Stomach (tissue), 9 donors: ENCODE measurements around the gene RNASEL. TPM values are rescaled to one million over a fixed set of nuclear protein-coding genes. Genes with fewer than 3 reads are reported as not detected.

Experiments
- DNase-seq, 2 donors: peaks; one replicate each; pipeline versions ENCODE4 v3.0.0 to v3.0.0-alpha.2; 2013 to 2019
- H3K27ac ChIP-seq, 5 donors: fragments of 200-600 bp in 4 of 5; sonication (generic) in 4 of 5; one replicate each; pipeline ENCODE4 v1.5.1; 2013 to 2019; ENCODE audit warnings: mild to moderate bottlenecking in 1 of 5, moderate library complexity in 1 of 5
- H3K27me3 ChIP-seq, 3 donors: fragments of 200-600 bp; sonication (generic); one replicate each; pipeline ENCODE4 v1.5.1; 2017 to 2019; ENCODE audit warnings: mixed run types in 1 of 3
- H3K36me3 ChIP-seq, 4 donors: fragments of 200-600 bp; sonication (generic); 1 replicate in 3 of 4; 2 replicates in 1 of 4; pipeline ENCODE4 v1.5.1; 2016 to 2019
- H3K4me1 ChIP-seq, 4 donors: fragments of 200-600 bp; sonication (generic); one replicate each; pipeline ENCODE4 v1.5.1; 2016 to 2019
- H3K4me3 ChIP-seq, 4 donors: fragments of 200-600 bp; sonication (generic) in 3 of 4; one replicate each; pipeline ENCODE4 v1.5.1; 2016 to 2019; ENCODE audit warnings: mild to moderate bottlenecking in 1 of 4
- H3K9me3 ChIP-seq, 4 donors: fragments of 200-600 bp; sonication (generic); one replicate each; pipeline ENCODE4 v1.5.1; 2016 to 2019
- CTCF ChIP-seq, 7 experiments: fragments of 450-650 bp in 4 of 7; fragments of 200-600 bp in 3 of 7; sonication (generic) in 3 of 7; IDR thresholded peaks; one replicate each; pipeline ENCODE4 v1.5.1; 2016 to 2019; ENCODE audit warnings: antibody characterized with exemption in 7 of 7, control low read depth in 2 of 7, mild to moderate bottlenecking in 1 of 7
- EP300 ChIP-seq: sonication (generic); formaldehyde crosslinking; IDR thresholded peaks from one replicate; pipeline ENCODE4 v1.6.1; 2017; ENCODE audit warnings: antibody characterized with exemption
- POLR2A ChIP-seq, 4 donors: fragments of 450-650 bp; IDR thresholded peaks; one replicate each; pipeline ENCODE4 v1.6.1; 2016; ENCODE audit warnings: antibody characterized with exemption in 4 of 4, control low read depth in 2 of 4, mild to moderate bottlenecking in 1 of 4, moderate library complexity in 1 of 4
- POLR2AphosphoS5 ChIP-seq, 3 donors: sonication (generic); formaldehyde crosslinking; IDR thresholded peaks; one replicate each; pipeline ENCODE4 v1.6.1; 2016; ENCODE audit warnings: antibody characterized with exemption in 3 of 3
- WGBS, 5 donors: extraction: QIAGEN DNeasy Blood & Tissue Kit in 3 of 5; methylation state at CpG; one replicate each; pipeline versions ENCODE4 v1.1.5 to v1.1.7; 2013 to 2018; 5-methylcytosine and 5-hydroxymethylcytosine counted together
- intact Hi-C: fragments of 100-400 bp; cut with DNase I; formaldehyde crosslinking; loops from one replicate; pipeline ENCODE4 v1.15.1; 2023; ENCODE audit warnings: low total_unique reads
- polyA plus RNA-seq, 3 donors: library from polyadenylated mRNA; stranded (reverse); fragments of 200-250 nt; gene quantifications; one replicate each; pipeline ENCODE4 v1.2.3, GENCODE V29; 2013
- total RNA-seq, 5 donors: library from RNA; depleted of rRNA; stranded (reverse); fragments of >200 nt; gene quantifications; one replicate each; pipeline versions ENCODE4 v1.1.0 to v1.2.3, GENCODE V29; 2014 to 2016
- donor health status: healthy with polysubstance abuse.
- donor health status: Bipolar disorder and iron deficiency.
- donor health status: healthy.

RNASEL gene
- total and polyA plus RNA-seq, 8 donors: 3.2 to 11.1 (median 5.1) TPM

GRCh38 chr1:182575540-182576149 lies 13.4 kb downstream of the RNASEL start:
- no peaks in the 10 kb centered on the region for H3K9me3 ChIP-seq
- H3K36me3 ChIP-seq: peaks cover 22 to 73% (median 70%) of the 10 kb centered on the region in 4 donors
- no peak for TF ChIP-seq EP300
- no peak for TF ChIP-seq POLR2A (IDR thresholded peaks at IDR 0.05)
- no peak for TF ChIP-seq CTCF (IDR thresholded peaks at IDR 0.05)
- TF ChIP-seq POLR2AphosphoS5 (IDR thresholded peaks at IDR 0.05): no peak
- no peak for DNase-seq
- 77 to 88% (median 81%) methylated on average over 3 of the region's 3 CpGs for WGBS, 5 donors
- H3K27me3 ChIP-seq: no peaks in the 10 kb centered on the region
- H3K4me1 ChIP-seq: no peaks in the 10 kb centered on the region
- H3K27ac ChIP-seq: no peak overlapping the region
- intact Hi-C loops: no loop called here
- H3K4me3 ChIP-seq: no peak overlapping the region

GRCh38 chr1:182574156-182574555 lies 14.9 kb downstream of the RNASEL start:
- Histone ChIP-seq H3K27ac (no peak overlapping the region), H3K4me3 (no peak overlapping the region)
- WGBS, 5 donors: 82 to 95% (median 90%) methylated on average over 4 of the region's 4 CpGs

GRCh38 chr1:182570611-182570970 lies 18.5 kb downstream of the RNASEL start:
- TF ChIP-seq POLR2A (IDR thresholded peaks at IDR 0.05) (no peak), POLR2AphosphoS5 (IDR thresholded peaks at IDR 0.05) (peak in 1 of 3 donors; percentile 9), EP300 (no peak)
- Histone ChIP-seq H3K36me3 (peaks cover 10 to 31% (median 27%) of the 10 kb centered on the region in 4 donors), H3K4me3 (no peak overlapping the region), H3K27me3 (no peaks in the 10 kb centered on the region), H3K9me3 (no peaks in the 10 kb centered on the region), H3K27ac (no peak overlapping the region), H3K4me1 (no peaks in the 10 kb centered on the region)
- intact Hi-C loops: no loop called here
- no peak for DNase-seq
- 62 to 94% (median 91%) methylated on average over 2 of the region's 2 CpGs for WGBS, 5 donors

More at GRCh38 chr1:182574156-182574555, 14.9 kb downstream of the RNASEL start:
- H3K9me3 ChIP-seq: no peaks in the 10 kb centered on the region
- no peaks in the 10 kb centered on the region for H3K4me1 ChIP-seq
- TF ChIP-seq CTCF (IDR thresholded peaks at IDR 0.05): no peak
- TF ChIP-seq POLR2AphosphoS5 (IDR thresholded peaks at IDR 0.05): no peak
- TF ChIP-seq POLR2A (IDR thresholded peaks at IDR 0.05): no peak
- TF ChIP-seq EP300: no peak
- no peak for DNase-seq
- intact Hi-C loops: no loop called here
- H3K27me3 ChIP-seq: no peaks in the 10 kb centered on the region
- peaks cover 13 to 58% (median 55%) of the 10 kb centered on the region in 4 donors for H3K36me3 ChIP-seq

GRCh38 chr1:182569939-182570610 lies 19.0 kb downstream of the RNASEL start:
- no peak for TF ChIP-seq POLR2A (IDR thresholded peaks at IDR 0.05)
- no peak for TF ChIP-seq CTCF (IDR thresholded peaks at IDR 0.05)
- no peak for TF ChIP-seq EP300
- no peak for TF ChIP-seq POLR2AphosphoS5 (IDR thresholded peaks at IDR 0.05)
- Histone ChIP-seq H3K36me3 (peaks cover 5 to 26% (median 22%) of the 10 kb centered on the region in 4 donors), H3K4me3 (no peak overlapping the region), H3K27me3 (no peaks in the 10 kb centered on the region), H3K4me1 (no peaks in the 10 kb centered on the region), H3K9me3 (no peaks in the 10 kb centered on the region), H3K27ac (no peak overlapping the region)
- intact Hi-C loops: no loop called here
- DNase-seq: no peak
- 85 to 93% (median 89%) methylated on average over 6 of the region's 6 CpGs for WGBS, 5 donors
